Chondrocyte (in vitro differentiated cells): ENCODE results near the gene CNOT4. TPM values are rescaled to one million over a fixed set of nuclear protein-coding genes. Genes with fewer than 3 reads are reported as not detected.

ENCODE experiments used
- DNase-seq: peaks from one replicate; pipeline ENCODE4 v3.0.0; 2021; ENCODE audit warnings: mixed read lengths, low spot score
- H3K27ac Mint-ChIP-seq: one replicate; pipeline ENCODE4 v1.8.0; 2021; ENCODE audit warnings: mild to moderate bottlenecking, moderate library complexity, mixed read lengths; ENCODE audit not compliant: unreplicated experiment
- H3K27me3 Mint-ChIP-seq: 2 replicates; pipeline ENCODE4 v1.8.0; 2021; ENCODE audit warnings: low read depth, mixed read lengths
- H3K36me3 Mint-ChIP-seq: 2 replicates; pipeline ENCODE4 v1.8.0; 2021; ENCODE audit warnings: low read depth, mixed read lengths
- H3K4me1 Mint-ChIP-seq: 2 replicates; pipeline ENCODE4 v1.8.0; 2021; ENCODE audit warnings: low read depth, mild to moderate bottlenecking, mixed read lengths
- H3K4me3 Mint-ChIP-seq: one replicate; pipeline ENCODE4 v1.8.0; 2021; ENCODE audit warnings: mild to moderate bottlenecking, moderate library complexity, mixed read lengths; ENCODE audit not compliant: unreplicated experiment
- H3K9me3 Mint-ChIP-seq: 2 replicates; pipeline ENCODE4 v1.8.0; 2021; ENCODE audit warnings: low read depth, mixed read lengths
- CTCF ChIP-seq: fragments of 200-600 bp; sonication (generic); IDR thresholded peaks from 2 replicates; pipeline ENCODE4 v1.5.0; 2021; ENCODE audit warnings: antibody characterized with exemption, mild to moderate bottlenecking, moderate library complexity
- total RNA-seq: library from RNA; stranded (reverse); gene quantifications from 3 replicates; pipeline ENCODE4 v1.2.1, GENCODE V29; 2021

CNOT4 gene
- total RNA-seq, 1 donor from 2014 or later = 17.8 TPM

- DNase-seq = no peak
- Mint-ChIP-seq H3K27ac (no peak overlapping the region), H3K4me3 (no peak overlapping the region), H3K27me3 (no peaks in the 10 kb centered on the region), H3K36me3 (peaks cover 14% of the 10 kb centered on the region), H3K4me1 (no peaks in the 10 kb centered on the region), H3K9me3 (no peaks in the 10 kb centered on the region)
- TF ChIP-seq CTCF = no peak
Measured at GRCh38 chr7:135397689-135398088, 112.2 kb downstream of the CNOT4 start.

DNA sequence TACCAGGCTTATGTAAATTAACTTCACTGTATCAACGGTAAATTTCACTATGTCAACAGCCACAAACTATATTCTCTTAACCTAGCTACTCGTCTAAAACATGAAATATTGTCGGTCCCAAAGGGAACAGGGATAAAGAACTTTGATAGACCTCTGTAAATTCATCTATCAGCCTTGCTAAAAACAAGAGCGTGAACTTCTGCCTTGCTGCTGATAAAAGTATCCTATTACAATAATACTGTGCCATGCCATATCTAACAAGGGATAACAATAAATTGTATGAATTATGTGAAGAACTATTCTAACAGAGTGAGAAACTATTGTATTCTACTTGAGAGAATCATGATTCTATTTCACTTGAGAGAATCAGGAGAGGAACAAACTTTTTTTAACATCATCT is 117.2 kb downstream of the CNOT4 start:
- Mint-ChIP-seq H3K27ac (no peak overlapping the region), H3K4me1 (no peaks in the 10 kb centered on the region), H3K36me3 (peaks cover 14% of the 10 kb centered on the region), H3K27me3 (no peaks in the 10 kb centered on the region), H3K4me3 (no peak overlapping the region), H3K9me3 (no peaks in the 10 kb centered on the region)
- no peak for TF ChIP-seq CTCF
- DNase-seq = no peak

DNA sequence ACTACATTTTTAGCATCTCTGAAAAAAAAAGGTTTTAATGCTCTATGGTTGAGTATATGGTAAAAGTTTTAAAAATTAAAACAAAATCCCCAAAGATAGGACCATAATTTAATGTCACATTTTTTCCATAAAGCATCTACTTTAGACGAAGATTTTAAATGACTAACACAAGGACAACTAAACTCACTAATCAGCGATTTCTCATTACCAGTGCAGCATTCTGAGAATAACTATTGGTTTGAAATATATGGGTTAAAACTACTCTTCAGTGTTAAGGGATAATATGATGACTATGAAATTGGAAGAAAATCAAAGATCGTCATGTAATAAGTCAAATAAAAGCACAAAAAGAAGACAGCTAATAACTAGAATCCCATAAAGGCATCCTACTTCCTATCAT is 118.4 kb downstream of the CNOT4 start:
- H3K4me1 Mint-ChIP-seq = no peaks in the 10 kb centered on the region
- no peaks in the 10 kb centered on the region for H3K9me3 Mint-ChIP-seq
- no peaks in the 10 kb centered on the region for H3K27me3 Mint-ChIP-seq
- TF ChIP-seq CTCF = no peak
- H3K27ac Mint-ChIP-seq = no peak overlapping the region
- DNase-seq = no peak
- no peak overlapping the region for H3K4me3 Mint-ChIP-seq
- peaks cover 12% of the 10 kb centered on the region for H3K36me3 Mint-ChIP-seq

DNA sequence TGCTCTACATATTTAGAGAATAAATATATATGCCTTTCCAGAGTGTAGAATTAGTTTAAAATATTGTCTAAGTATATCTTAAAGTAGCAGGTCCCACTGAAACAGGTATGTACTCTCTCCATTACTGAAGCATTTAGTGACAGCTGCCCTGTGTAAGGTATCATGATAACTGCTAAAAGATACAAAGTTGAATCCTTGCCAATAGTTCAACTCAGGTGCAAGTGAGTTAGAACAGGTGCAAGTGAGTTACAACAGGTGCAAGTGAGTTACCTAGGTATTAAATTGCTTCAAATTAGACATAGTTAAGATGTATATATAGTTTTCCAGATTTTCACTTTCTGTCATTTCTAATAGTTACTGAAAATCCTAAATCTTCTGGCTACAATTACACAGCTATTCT is 119.1 kb downstream of the CNOT4 start:
- Mint-ChIP-seq H3K27me3 (no peaks in the 10 kb centered on the region), H3K9me3 (no peaks in the 10 kb centered on the region), H3K27ac (no peak overlapping the region), H3K4me3 (no peak overlapping the region), H3K4me1 (no peaks in the 10 kb centered on the region), H3K36me3 (peaks cover 12% of the 10 kb centered on the region)
- no peak for TF ChIP-seq CTCF
- DNase-seq = no peak

DNA sequence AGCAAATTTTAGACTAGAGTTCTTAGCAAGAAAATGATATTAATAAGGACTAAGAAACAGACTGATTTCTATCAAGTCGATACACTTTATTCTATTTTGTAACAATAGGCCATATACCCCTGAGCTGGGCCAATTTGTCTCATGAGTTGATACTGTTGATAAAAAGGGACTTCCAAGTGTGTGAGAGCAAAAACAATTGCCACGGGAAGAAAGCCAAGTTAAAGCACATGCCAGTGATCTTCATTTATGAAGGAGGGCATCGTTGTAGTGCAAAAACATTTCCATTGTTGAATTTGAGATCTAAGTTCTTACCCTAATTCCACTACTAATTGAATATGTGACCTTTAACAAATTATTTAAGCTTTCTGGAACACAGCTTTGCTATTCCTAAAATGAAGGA is 119.9 kb downstream of the CNOT4 start:
- no peak for TF ChIP-seq CTCF
- Mint-ChIP-seq H3K27ac (no peak overlapping the region), H3K27me3 (no peaks in the 10 kb centered on the region), H3K36me3 (peaks cover 8% of the 10 kb centered on the region), H3K9me3 (no peaks in the 10 kb centered on the region), H3K4me3 (no peak overlapping the region), H3K4me1 (no peaks in the 10 kb centered on the region)
- no peak for DNase-seq
